ENCODE data around the gene PANK4. TPM values are rescaled to one million over a fixed set of nuclear protein-coding genes. Genes with fewer than 3 reads are reported as not detected.

PANK4 gene
- total RNA-seq, 1 experiment from 2014 or later = 32.2 TPM

DNA sequence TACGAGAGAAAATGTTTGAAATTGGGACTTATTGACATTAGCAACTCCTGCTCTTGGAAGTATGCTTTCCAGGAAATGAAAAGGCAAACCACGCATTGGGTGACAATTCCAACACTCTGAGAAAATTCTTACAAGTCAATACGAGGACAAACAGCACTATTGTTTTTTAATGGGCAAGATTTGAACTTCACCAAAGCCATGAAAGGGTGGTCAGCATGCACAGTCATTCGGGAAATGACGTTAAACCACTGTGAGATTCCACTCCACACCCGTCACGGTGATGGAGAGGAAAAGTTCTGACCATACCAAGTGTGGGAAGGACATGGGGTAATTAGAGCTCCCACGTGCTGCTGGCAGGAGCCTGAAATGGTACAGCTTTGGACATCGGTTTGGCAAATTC is 48.0 kb upstream of the PANK4 start:
- H2BK5ac ChIP-seq (ENCODE audit: insufficient read length, low read length) = no peak overlapping the region
- no peak overlapping the region for H2BK20ac ChIP-seq (ENCODE audit: low read depth, low read length, poor library complexity, severe bottlenecking)
- no peaks in the 10 kb centered on the region for H3K9me3 ChIP-seq (ENCODE audit: control insufficient read depth, low read depth, low read length)
- H3K4me2 ChIP-seq (ENCODE audit: insufficient read depth, insufficient read length, low read length) = no peak overlapping the region
- H4K5ac ChIP-seq (ENCODE audit: insufficient read length, low read depth, low read length) = no peak overlapping the region
- H4K20me1 ChIP-seq (ENCODE audit: control insufficient read depth, insufficient read depth, insufficient read length) = no peaks in the 10 kb centered on the region
- H3K4ac ChIP-seq (ENCODE audit: low read depth, low read length) = no peak overlapping the region
- no peak overlapping the region for H2AFZ ChIP-seq (ENCODE audit: low read length)
- no peak overlapping the region for H2BK12ac ChIP-seq (ENCODE audit: insufficient read length, low read depth, low read length)
- no peaks in the 10 kb centered on the region for H3K23me2 ChIP-seq (ENCODE audit: insufficient read length, low read depth, low read length, poor library complexity, severe bottlenecking)
- no peaks in the 10 kb centered on the region for H3K4me1 ChIP-seq (ENCODE audit: insufficient read depth, low read length)
- H4K8ac ChIP-seq (replicated peaks; ENCODE audit: insufficient read length, low read depth, low read length) = no peak overlapping the region
- no peaks in the 10 kb centered on the region for H3K79me1 ChIP-seq (ENCODE audit: insufficient read depth, low read depth, low read length, poor library complexity, severe bottlenecking)
- no peak overlapping the region for H2AK5ac ChIP-seq (ENCODE audit: insufficient read length, low read length)
- no peak overlapping the region for H2BK15ac ChIP-seq (ENCODE audit: low read depth, low read length)
- H3K23ac ChIP-seq (ENCODE audit: insufficient read length, low read depth, low read length) = no peak overlapping the region
- Mint-ChIP-seq H3K4me3 (no peak overlapping the region), H3K9me3 (peaks cover 8 to 16% of the 10 kb centered on the region in 2 experiments), H3K27ac (no peak overlapping the region), H3K36me3 (ENCODE audit: insufficient read depth in 1 of 3, low read depth in 3 of 3) (peaks cover 0 to 3% (median 3%) of the 10 kb centered on the region in 3 experiments; a peak in 4 of 7 replicates), H3K27me3 (ENCODE audit: low read depth) (peaks cover 17% of the 10 kb centered on the region), H3K4me1 (peaks cover 4 to 7% of the 10 kb centered on the region in 2 experiments; a peak in 1 of 4 replicates)
- H3K79me2 ChIP-seq (ENCODE audit: insufficient read depth, low read length) = no peaks in the 10 kb centered on the region
- no peak for DNase-seq
- no CpG with 5 or more reads among the region's 9 CpGs for WGBS (ENCODE audit: extremely low coverage, insufficient read length, low lambda C conversion rate)
- no peak overlapping the region for H3K9ac ChIP-seq (ENCODE audit: extremely low read depth, insufficient read length, low read length)
- H3K27me3 ChIP-seq (ENCODE audit: insufficient read depth, low read length) = no peaks in the 10 kb centered on the region
- H4K91ac ChIP-seq (ENCODE audit: insufficient read length, low read depth, low read length) = no peak overlapping the region
- no peak overlapping the region for H3T11ph ChIP-seq (ENCODE audit: low read length)
- no peak overlapping the region for H3K18ac ChIP-seq (ENCODE audit: insufficient read length, low read depth, low read length)
- no peak overlapping the region for H3K14ac ChIP-seq (ENCODE audit: insufficient read depth, low read length)
- no peak overlapping the region for H3K56ac ChIP-seq (ENCODE audit: insufficient read length, low read depth, low read length)
- no peak overlapping the region for H3K27ac ChIP-seq (ENCODE audit: insufficient read length, low read depth, low read length)
- TF ChIP-seq, protein P1, sequence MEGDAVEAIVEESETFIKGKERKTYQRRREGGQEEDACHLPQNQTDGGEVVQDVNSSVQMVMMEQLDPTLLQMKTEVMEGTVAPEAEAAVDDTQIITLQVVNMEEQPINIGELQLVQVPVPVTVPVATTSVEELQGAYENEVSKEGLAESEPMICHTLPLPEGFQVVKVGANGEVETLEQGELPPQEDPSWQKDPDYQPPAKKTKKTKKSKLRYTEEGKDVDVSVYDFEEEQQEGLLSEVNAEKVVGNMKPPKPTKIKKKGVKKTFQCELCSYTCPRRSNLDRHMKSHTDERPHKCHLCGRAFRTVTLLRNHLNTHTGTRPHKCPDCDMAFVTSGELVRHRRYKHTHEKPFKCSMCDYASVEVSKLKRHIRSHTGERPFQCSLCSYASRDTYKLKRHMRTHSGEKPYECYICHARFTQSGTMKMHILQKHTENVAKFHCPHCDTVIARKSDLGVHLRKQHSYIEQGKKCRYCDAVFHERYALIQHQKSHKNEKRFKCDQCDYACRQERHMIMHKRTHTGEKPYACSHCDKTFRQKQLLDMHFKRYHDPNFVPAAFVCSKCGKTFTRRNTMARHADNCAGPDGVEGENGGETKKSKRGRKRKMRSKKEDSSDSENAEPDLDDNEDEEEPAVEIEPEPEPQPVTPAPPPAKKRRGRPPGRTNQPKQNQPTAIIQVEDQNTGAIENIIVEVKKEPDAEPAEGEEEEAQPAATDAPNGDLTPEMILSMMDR (conservative IDR thresholded peaks at IDR 0.05) = no peak
- no peak overlapping the region for H2BK120ac ChIP-seq (ENCODE audit: low read depth, low read length, poor library complexity, severe bottlenecking)
